GF-D8 (cell line): Measurements from ENCODE around the gene STX1B.
"Not testable (repeated sequence)": the region's sequence is repeated elsewhere in the genome, so short reads cannot be mapped to it uniquely, and the experiment has no call there.

Source experiments
- DNase-seq: peaks from one replicate; lab custom pipeline; 2025; lab: John Stamatoyannopoulos, UW

Gene STX1B

GRCh38 chr16:30951750-30952149, 58.7 kb downstream of the STX1B start:
- DNase-seq, result no peak

- DNase-seq, result no peak
These were observed 59.2 kb downstream of the STX1B start for GRCh38 chr16:30951193-30951592.

DNA sequence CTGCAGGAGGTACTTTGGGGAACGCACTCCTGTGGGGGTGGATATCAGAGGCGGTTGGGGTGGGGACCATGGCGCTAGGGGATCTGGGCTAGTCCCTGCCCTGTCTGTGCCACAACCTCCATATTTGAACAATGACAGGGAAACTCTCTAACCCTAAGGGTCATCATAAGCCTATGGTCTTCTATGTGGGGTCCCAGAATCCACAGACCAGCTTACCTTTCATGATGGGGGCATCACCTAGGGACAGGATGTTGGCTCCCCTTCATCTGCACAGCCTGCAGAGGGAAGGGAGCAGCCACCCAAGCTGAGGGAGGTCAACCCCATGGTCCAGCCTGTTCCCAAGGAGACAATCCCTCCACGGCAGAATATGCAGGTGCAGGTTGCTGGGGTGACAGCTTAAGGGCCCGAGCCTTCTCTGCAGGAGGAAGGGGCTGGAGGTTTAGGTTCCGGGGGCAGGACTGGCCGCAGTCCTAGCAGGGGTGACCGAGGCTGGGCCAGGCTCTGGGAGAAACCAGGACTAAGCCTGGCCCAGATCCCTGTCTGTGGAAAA, 59.8 kb downstream of the STX1B start:
- no peak for DNase-seq

- peak; percentile 95 for DNase-seq
These were observed 60.6 kb downstream of the STX1B start for GRCh38 chr16:30949650-30950515.

GRCh38 chr16:30948667-30949649, 61.5 kb downstream of the STX1B start, which contains the start of gene ORAI3:
TSS of gene ORAI3 (plus strand) at chr16:30949068. CDS start at chr16:30949290, 222 bp downstream.
- peak; percentile 65 for DNase-seq

DNA sequence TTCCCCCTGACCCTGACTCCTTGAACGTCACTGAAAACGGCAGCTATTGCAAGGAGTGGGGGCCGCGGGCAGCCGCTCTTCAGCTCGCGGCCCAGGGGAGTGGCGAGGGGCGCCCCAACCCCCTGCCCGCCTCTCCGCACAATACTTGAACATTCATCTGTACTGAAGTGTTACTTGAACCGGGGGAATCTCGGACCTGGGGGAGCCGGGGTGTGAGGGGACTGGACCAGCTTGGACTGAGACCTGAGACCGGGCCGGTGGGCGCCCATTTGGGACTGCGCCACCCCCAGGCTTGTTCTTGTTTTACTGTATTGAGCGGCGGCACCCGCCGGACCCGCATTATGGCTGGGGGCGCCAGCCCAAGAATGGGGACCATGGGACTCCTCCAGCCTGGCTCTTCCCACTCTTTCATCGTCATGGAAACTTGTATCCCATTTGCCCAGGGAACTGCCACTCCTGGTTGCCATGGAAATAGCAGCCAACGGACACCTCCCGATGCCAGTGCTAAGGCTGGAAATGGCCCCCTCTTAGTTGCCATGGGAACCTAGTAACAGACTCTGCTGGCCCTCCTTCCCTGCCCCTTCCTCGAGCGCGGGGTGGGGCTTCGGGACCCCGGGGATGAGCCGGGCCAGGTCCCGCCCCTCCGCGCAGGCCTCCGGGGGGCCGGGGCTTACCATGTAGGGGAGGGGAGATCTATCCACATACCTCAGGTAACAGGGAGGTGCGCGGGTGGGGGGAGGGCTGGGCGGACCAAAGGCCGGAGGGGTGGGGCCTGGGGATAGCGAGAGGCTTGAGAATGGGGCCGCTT, 62.4 kb downstream of the STX1B start:
- no peak for DNase-seq

- no peak for DNase-seq
These were observed 62.9 kb downstream of the STX1B start for GRCh38 chr16:30947541-30947858.

- no peak for DNase-seq
These were observed 63.5 kb downstream of the STX1B start for GRCh38 chr16:30946671-30947540.

- DNase-seq, result no peak
These were observed 66.1 kb downstream of the STX1B start for GRCh38 chr16:30944352-30944751.

- DNase-seq, result no peak
These were observed 68.0 kb downstream of the STX1B start for GRCh38 chr16:30942426-30942806.

DNA sequence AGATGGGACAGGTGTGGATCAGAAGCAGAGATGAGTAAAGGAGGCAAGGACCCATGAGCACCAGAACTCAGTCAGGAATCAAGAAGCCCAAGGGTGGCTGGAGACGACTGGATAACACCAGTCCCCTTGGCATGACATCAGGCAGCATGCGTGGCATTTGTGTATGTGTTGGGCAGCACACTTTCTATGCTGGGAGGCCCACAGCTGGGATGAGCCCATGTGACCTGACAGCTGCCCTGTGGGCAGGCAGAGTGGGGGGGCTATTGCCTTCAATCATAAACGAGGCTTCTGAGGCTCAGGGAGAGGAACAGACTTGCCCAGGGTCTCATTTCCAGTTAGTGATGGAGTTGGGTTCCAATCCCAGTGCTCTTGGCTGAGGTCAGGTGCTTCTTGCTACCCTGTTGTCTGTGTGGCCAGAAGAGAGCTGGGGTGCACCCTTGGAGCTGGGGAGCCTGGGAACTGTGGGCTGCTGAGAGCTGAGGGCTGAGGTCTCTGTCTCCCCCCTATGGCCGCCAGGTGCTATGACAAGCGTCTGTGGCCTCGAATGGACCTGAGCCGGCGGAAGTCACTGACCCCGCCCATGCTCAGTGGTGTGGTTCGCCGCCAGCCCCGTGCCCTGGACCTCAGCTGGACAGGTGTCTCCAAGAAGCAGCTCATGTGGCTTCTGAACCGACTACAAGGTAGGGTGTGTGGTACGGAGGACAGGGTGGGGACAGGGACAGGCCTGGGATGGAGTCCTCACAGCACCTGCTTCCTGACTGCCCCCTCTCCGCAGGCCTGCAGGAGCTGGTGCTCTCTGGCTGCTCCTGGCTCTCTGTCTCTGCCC, 68.6 kb downstream of the STX1B start:
- DNase-seq, result peak; percentile 40

GRCh38 chr16:30939571-30939970, 70.9 kb downstream of the STX1B start:
- DNase-seq, result not testable (repeated sequence)
